ENCODE results near the gene SMYD3.

Gene SMYD3

GRCh38 chr1:246051909-246052518 lies 455.1 kb downstream of the SMYD3 start:
- H3K4me1 ChIP-seq, result no peaks in the 10 kb centered on the region
- no peaks in the 10 kb centered on the region for H3K36me3 ChIP-seq (ENCODE audit: control insufficient read depth, insufficient read depth, low read length)
- H3K4me3 ChIP-seq (ENCODE audit: low read depth, low read length), result no peak overlapping the region
- H2AFZ ChIP-seq, result no peak overlapping the region
- H3K9me3 ChIP-seq (ENCODE audit: control insufficient read depth, low read length), result no peaks in the 10 kb centered on the region
- no peak overlapping the region for H3K4me2 ChIP-seq (ENCODE audit: low read length)
- TF ChIP-seq CTCF (IDR thresholded peaks at IDR 0.05), result no peak
- no peaks in the 10 kb centered on the region for H3K79me2 ChIP-seq
- H3K27me3 ChIP-seq (ENCODE audit: control insufficient read depth, insufficient read depth, low read length), result no peaks in the 10 kb centered on the region
- no peak overlapping the region for H3K27ac ChIP-seq
- no peak overlapping the region for H3K9ac ChIP-seq

GRCh38 chr1:246048693-246049092 lies 458.4 kb downstream of the SMYD3 start:
- no peak overlapping the region for H3K9ac ChIP-seq
- TF ChIP-seq CTCF (IDR thresholded peaks at IDR 0.05), result no peak
- no peaks in the 10 kb centered on the region for H3K36me3 ChIP-seq (ENCODE audit: control insufficient read depth, insufficient read depth, low read length)
- no peak overlapping the region for H2AFZ ChIP-seq
- H3K9me3 ChIP-seq (ENCODE audit: control insufficient read depth, low read length), result no peaks in the 10 kb centered on the region
- no peaks in the 10 kb centered on the region for H3K4me1 ChIP-seq
- no peak overlapping the region for H3K4me2 ChIP-seq (ENCODE audit: low read length)
- no peaks in the 10 kb centered on the region for H3K27me3 ChIP-seq (ENCODE audit: control insufficient read depth, insufficient read depth, low read length)
- H3K27ac ChIP-seq, result no peak overlapping the region
- H3K4me3 ChIP-seq (ENCODE audit: low read depth, low read length), result no peak overlapping the region
- no peaks in the 10 kb centered on the region for H3K79me2 ChIP-seq

GRCh38 chr1:246043556-246043955 lies 463.5 kb downstream of the SMYD3 start:
- H2AFZ ChIP-seq, result no peak overlapping the region
- H3K4me1 ChIP-seq, result no peaks in the 10 kb centered on the region
- no peaks in the 10 kb centered on the region for H3K79me2 ChIP-seq

GRCh38 chr1:246041360-246041759 lies 465.7 kb downstream of the SMYD3 start:
- no peaks in the 10 kb centered on the region for H3K9me3 ChIP-seq (ENCODE audit: control insufficient read depth, low read length)
- no peak overlapping the region for H2AFZ ChIP-seq
- no peaks in the 10 kb centered on the region for H3K4me1 ChIP-seq
- H3K4me3 ChIP-seq (ENCODE audit: low read depth, low read length), result no peak overlapping the region
- H3K9ac ChIP-seq, result no peak overlapping the region
- no peak overlapping the region for H3K27ac ChIP-seq
- no peaks in the 10 kb centered on the region for H3K27me3 ChIP-seq (ENCODE audit: control insufficient read depth, insufficient read depth, low read length)
- no peak for TF ChIP-seq CTCF (IDR thresholded peaks at IDR 0.05)
- no peak overlapping the region for H3K4me2 ChIP-seq (ENCODE audit: low read length)
- no peaks in the 10 kb centered on the region for H3K79me2 ChIP-seq
- H3K36me3 ChIP-seq (ENCODE audit: control insufficient read depth, insufficient read depth, low read length), result no peaks in the 10 kb centered on the region

More at GRCh38 chr1:246043556-246043955, 463.5 kb downstream of the SMYD3 start:
- no peak overlapping the region for H3K4me3 ChIP-seq (ENCODE audit: low read depth, low read length)
- no peak overlapping the region for H3K27ac ChIP-seq
- H3K4me2 ChIP-seq (ENCODE audit: low read length), result no peak overlapping the region
- no peak overlapping the region for H3K9ac ChIP-seq
- no peaks in the 10 kb centered on the region for H3K36me3 ChIP-seq (ENCODE audit: control insufficient read depth, insufficient read depth, low read length)
- TF ChIP-seq CTCF (IDR thresholded peaks at IDR 0.05), result no peak
- H3K27me3 ChIP-seq (ENCODE audit: control insufficient read depth, insufficient read depth, low read length), result no peaks in the 10 kb centered on the region
- H3K9me3 ChIP-seq (ENCODE audit: control insufficient read depth, low read length), result no peaks in the 10 kb centered on the region

GRCh38 chr1:246040200-246040890 lies 466.7 kb downstream of the SMYD3 start:
- Histone ChIP-seq H2AFZ (no peak overlapping the region), H3K4me3 (ENCODE audit: low read depth, low read length) (no peak overlapping the region), H3K36me3 (ENCODE audit: control insufficient read depth, insufficient read depth, low read length) (no peaks in the 10 kb centered on the region), H3K9ac (no peak overlapping the region), H3K79me2 (no peaks in the 10 kb centered on the region), H3K9me3 (ENCODE audit: control insufficient read depth, low read length) (no peaks in the 10 kb centered on the region), H3K27me3 (ENCODE audit: control insufficient read depth, insufficient read depth, low read length) (no peaks in the 10 kb centered on the region), H3K4me1 (no peaks in the 10 kb centered on the region), H3K27ac (no peak overlapping the region), H3K4me2 (ENCODE audit: low read length) (no peak overlapping the region)
- no peak for TF ChIP-seq CTCF (IDR thresholded peaks at IDR 0.05)
